ENCODE data around the gene GABBR2.
"Not testable (repeated sequence)": the region's sequence is repeated elsewhere in the genome, so short reads cannot be mapped to it uniquely, and the experiment has no call there.

Gene GABBR2

DNA sequence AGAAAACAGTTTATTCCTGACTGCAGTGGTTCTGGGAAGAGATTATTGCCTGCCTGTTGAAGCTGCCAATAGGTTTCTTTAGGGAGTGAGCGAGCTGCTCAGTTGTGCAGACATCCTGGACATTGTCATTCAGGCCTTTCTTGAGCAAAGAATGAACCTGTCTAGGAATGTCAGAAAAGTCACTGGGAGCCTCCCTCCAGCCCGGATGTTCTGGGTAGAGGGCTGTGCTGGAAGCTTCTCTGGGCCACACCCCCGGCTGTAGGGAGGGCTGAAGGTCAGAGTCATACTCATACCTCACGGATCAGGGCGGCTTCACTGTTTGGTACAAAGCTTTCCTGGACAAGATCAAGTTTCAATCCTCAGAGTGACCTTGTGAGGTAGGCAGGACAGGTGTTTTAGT lies 419.9 kb downstream of the GABBR2 start:
- no peak for DNase-seq (ENCODE audit: low read depth)

DNA sequence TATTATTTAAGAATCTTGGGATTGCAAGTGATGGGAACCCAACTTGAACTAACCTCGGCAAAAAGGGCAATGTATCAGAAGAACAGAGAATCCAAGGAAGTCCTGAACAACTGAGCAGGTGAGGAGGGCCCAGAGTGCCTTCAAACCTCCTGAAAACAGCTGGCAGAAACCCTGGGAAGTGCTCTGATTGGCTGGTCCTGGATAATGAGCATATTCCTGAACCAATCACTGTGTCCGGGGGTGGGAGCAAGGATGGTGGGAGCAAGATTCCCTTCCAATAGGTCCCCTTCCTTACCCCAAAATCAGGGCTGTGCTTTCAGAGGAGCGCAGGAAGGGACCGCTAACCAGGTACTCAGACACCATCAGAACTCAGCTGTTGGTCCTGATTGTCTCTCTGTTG lies 421.4 kb downstream of the GABBR2 start:
- DNase-seq (ENCODE audit: low read depth), result no peak

DNA sequence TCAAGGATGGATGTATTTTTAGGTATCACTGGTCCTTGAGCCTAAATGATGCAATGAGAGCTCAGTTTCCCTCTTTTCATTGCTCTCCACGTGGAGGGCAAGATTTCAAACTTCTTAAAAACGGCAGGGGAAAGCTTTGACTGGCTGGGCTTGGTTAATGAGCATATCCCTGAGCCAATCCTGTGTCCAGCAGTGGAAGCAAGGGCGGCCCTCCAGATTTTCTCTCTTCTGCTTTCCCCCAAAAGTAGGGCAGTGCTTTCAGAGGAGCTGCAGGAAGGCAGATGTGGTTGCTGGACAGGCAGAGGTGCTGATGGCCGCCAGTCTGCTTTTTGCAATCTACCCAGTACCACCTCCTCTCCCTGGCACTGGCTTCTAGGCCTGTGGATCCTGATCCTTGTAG lies 423.3 kb downstream of the GABBR2 start:
- no peak for DNase-seq (ENCODE audit: low read depth)

DNA sequence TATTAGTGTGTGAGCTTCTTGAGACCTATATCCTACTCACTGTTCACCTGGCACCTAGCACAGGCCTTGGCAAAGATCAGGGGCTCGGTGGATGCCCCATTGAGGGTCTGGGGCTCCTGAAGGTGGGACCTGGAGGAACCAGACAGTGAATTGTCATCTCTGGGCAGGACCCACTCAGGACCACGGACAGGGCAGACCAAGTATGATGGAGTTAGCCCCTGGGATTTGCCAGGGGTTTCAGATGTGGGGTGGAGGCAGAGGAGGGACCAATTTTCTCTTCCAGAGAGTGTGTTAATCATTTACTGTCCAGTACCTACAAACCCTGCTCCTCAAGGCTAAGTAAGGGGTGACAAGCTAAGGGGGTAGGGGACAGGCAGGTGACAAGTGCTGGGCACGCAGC lies 424.0 kb downstream of the GABBR2 start:
- DNase-seq (ENCODE audit: low read depth), result no peak

DNA sequence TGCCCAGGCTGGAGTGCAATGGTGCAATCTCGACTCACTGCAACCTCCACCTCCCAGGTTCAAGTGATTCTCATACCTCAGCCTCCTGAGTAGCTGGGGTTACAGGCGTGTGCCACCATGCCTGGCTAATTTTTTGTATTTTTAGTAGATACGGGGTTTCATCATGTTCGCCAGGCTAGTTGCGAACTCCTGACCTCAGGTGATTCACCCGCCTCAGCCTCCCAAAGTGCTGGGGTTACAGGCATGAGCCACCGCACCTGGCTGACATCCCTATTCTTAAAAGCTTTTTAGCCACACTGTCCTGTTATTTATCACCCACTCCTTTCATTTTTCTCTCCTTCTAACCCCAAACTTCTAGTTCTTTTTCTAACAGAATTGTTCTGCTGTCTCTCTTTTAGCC lies 425.6 kb downstream of the GABBR2 start:
- DNase-seq (ENCODE audit: low read depth), result not testable (repeated sequence)

DNA sequence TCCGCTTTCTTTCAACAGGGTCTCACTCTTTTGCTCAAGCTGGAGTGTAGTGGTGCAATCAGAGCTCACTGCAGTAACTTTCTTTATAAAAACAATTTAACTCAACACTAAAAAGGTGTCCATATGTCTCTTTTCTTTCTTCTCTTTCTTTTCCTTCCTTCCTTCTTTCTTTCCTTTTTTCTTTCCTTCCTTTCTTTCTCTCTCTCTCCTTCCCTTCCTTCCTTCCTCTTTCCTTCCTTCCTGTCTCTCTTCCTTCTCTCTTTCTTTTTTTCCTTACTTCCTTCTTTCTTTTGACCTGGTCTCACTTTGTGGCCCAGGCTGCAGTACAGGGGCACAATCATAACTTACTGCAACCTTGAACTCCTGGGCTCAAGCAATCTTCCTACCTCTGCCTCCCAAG lies 427.5 kb downstream of the GABBR2 start:
- no peak for DNase-seq (ENCODE audit: low read depth)

DNA sequence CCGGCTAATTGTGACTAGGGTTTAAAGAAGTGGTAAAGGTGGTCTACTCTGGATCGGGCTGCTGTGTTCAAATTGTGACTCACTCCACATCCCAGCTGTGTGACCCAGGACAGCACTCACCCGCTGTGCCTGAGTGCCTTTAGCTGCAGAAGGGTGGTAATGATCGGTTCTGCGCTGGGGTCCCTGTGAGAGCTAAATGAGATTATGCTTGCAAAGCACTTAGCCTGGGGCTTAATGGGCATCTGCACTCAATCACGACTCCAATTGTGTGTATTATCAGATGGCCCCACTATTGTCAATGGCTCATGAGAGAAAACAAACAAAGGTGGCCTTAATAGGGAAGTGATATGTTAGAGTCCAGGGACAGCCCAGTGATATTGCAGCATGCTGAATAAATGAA lies 428.2 kb downstream of the GABBR2 start:
- no peak for DNase-seq (ENCODE audit: low read depth)

DNA sequence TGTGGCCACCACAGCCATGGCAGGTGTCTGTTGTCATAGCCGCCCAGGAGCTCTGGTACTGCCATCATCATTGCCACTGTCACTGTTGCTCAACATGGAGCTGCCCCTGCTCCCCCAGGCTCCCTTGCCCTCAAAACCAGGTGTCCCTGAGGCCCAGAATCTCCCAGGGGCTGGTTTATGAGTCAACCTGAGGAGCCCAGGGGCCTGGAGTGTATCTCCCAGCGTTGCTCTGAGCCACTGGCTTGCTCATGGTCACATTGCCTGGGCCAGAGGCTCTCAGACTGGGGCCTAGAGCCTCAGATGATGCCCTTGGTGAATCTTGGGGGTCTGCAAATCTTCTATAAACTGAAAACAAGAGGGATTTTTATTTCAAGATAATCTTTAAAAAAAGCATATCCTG lies 428.6 kb downstream of the GABBR2 start:
- no peak for DNase-seq (ENCODE audit: low read depth)

DNA sequence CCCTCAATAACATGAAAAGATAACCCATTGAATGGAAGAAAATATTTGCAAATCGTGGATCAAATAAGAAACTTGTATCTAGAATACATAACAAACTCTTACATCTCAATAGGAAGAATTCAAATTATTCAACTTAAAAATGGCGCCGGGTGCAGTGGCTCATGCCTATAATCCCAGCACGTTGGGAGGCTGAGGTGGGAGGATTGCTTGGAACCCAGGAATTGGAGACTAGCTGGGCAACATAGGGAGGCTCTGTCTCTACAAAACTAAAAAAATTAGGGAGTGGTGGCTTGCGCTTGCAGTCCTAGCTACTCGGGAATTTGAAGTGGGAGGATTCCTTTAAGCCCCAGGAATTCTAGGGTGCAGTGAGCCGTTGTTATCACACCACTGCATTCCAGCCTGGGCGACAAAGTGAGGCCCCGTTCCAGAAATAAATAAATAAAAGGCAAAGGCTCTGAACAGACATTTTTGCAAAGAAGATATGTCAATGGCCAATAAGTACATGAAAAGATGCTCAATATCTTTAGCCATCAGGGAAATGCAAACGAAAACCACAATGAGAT lies 431.7 kb downstream of the GABBR2 start:
- DNase-seq (ENCODE audit: low read depth), result no peak

DNA sequence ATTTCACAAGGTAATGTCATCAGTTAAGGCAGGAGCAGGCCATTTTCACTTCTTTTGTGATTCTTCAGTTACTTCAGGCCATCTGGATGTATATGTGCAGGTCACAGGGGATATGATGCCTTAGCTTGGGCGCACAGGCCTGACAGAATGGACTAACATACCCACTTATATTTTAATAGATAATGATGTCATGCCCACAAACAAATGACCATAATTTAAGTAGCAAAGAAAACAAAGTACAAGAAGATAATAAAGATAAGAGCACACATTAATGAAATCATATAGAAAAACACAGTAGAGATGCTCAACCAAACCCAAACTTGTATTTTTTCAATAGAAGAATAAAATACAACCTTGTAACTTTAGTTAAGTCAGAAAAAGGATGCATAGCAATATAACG lies 433.6 kb downstream of the GABBR2 start:
- no peak for DNase-seq (ENCODE audit: low read depth)

DNA sequence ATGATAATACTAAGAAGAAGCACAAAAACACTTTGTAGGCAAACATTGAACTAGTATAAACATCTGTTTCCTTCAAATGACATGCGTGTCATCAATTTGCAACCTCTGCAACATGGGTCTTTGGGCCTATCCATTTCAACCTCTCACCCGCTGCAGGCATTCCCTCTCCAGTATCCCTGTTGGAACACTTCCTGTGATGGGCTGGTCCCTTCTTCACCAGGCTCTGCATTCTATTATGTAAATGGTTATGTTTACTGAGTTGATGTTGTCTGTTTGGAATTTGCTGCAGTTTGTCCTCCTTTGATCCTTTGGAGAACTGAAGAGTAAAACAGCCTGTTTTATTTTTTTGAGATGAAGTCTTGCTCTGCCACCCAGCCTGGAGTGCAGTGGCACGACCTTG lies 436.7 kb downstream of the GABBR2 start:
- DNase-seq (ENCODE audit: low read depth), result no peak

DNA sequence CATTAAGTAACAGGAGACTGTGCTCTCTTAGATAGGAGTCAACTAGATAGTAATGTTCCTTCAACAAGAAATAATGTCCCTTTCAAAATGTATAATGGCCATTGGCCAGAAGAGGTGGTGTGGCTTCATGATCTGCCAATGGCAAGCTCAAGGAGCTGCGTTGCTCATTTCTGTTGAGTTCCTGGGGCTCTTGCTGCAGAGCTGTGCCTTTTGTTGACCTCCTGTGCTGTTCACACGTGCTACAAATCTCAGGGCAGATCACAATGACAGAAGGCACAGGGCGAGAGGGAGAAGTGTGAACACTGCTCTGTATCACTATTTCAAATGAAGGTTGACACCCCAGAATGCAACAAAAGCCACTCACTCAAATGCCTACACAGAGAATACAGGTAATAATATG lies 437.3 kb downstream of the GABBR2 start:
- DNase-seq (ENCODE audit: low read depth), result no peak

DNA sequence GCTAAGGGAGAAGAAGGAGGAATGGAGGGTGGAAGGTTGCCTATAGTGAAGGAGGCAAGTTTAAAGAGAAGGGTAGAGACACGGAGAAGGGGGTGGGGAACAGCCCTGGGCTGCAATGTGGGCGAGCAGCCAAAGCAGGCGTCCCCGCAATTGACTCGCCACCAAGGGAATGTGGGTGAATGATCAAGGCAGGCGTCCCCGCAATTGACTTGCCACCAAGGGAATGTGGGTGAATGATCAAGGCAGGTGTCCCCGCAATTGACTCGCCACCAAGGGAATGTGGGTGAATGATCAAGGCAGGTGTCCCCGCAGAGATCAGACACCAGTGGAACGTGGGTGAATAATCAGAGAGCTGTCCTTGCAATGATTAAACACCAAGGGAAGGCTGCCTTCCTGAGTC lies 438.5 kb downstream of the GABBR2 start:
- not testable (repeated sequence) for DNase-seq (ENCODE audit: low read depth)

DNA sequence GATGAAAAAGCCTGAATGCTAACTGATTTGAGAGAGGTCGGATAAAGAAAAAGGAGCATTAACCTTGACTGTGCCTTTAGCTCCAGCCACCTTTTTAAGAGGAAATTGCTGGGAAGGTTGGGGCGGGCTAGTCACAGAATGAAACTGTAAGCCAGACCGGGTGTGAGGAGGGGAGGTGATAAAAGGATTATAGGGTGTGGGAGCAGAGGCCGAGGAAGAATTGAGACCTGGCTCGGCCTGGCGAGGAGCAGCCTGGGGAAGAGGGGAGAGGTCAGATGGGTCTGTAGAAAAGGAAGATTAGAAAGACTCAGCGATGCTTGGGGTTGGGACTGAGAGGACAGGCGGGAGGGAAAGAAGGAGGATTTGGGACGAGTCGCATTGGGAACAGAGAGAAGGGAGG lies 439.1 kb downstream of the GABBR2 start:
- not testable (repeated sequence) for DNase-seq (ENCODE audit: low read depth)

DNA sequence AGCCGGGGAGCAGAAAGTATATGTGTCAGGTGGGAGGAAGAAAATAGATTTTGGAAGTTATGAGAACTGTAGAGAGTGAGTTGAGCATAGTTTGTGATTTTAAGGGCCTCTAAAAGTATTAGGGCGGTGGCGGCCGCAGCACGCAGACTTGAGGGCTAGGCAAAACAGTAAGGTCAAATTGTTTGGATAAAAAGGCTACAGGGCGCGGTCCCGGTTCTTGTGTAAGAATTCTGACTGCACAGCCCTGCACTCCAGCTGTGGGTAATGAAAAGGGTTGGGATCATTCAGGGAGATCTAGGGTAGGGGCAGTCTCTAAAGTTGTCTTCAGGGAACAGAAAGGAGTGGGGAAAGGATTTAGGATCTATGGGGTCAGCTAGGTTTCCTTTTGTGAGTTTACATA lies 441.2 kb downstream of the GABBR2 start:
- not testable (repeated sequence) for DNase-seq (ENCODE audit: low read depth)

DNA sequence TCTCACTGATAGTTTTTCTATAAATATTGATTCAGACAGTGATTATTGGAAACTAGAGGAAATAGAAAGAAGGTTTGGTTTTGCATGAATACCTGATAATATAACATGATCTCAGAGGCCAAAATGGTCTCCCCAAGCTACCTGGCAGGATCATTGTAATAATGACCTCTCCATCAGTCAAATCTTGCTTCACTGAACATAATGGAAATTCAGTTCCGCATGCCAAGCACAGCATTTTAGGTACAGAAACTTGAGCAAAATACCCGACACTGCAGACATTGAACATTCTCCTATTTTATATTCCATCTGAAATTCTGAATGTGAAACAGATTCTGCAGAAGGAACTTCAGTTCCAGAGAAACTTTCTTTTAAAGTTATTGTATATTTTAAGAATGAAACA lies 444.2 kb downstream of the GABBR2 start:
- DNase-seq (ENCODE audit: low read depth), result no peak

DNA sequence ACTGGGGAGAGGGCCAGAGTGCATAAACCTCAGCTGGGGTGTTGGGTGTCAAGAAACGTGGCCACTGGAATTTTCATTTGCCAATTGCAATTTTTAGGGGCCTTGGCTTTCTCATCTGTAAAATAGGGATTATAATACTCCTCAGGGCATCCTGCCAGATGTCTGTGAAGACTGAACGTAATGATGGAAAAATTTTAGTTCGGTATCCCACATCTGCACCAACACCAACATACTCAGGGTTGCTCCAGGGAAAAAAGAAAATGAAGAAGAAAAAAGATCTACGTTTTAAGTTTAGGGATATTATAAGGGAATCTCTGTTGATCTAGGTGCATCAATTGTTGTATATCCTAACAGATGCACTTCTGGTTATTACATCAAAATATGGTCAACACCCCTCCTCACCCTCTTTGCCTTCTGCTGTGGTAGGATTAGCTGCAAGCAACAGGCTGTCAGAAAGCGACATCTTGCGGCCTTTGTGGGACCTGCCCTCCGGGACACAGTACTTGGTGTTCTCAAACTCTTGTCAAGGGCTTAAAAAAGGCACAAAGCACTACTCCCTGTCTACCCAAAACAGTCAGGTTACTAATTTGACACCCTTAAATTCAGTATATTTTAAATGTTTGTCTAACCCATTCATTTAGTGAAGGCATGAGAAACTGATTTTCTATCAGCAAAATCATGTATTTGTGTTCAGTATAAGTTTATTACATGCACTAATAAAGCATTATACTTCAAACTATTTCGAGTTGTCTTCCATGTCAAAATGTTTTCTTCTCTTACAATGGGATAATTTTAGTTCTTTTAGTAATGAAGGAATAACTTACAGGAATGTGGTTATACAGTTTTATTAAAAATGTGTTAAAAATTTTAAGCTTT lies 445.0 kb downstream of the GABBR2 start:
- DNase-seq (ENCODE audit: low read depth), result peak; percentile 67

DNA sequence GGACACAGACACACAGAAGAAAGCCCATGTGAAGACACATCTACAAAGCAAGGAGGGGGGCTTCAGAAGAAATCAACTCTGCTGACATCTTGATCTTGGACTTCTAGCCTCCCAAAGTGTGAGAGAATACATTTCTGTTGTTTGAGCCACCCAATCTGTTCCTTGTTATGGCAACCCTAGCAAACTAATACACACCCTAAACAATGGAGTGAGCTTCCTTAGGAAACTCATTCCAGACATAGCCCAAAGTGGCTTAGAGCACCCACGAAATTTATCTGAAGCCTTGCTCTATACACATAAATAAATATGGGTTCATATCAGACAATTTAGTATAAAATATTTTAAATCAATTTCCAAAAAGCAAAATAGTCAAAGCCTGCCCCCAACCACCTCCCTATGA lies 445.7 kb downstream of the GABBR2 start:
- no peak for DNase-seq (ENCODE audit: low read depth)

DNA sequence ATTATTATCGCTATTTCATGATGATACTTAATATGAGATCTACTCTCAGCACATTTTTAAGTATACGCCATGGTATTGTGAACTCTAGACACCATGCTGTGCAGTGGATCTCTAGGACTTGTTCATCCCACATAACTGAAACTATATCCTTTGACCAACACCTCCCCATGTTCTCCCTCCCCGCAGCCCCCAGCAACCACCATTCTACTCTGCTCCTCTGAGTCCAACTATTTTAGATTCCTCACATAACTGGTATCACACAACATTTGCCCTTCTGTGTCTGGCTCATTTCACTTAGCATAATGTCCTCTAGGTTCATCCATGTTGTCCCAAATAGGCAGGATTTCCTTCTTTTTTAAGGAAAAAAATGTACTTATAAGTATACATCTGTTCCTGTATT lies 446.7 kb downstream of the GABBR2 start:
- DNase-seq (ENCODE audit: low read depth), result no peak

DNA sequence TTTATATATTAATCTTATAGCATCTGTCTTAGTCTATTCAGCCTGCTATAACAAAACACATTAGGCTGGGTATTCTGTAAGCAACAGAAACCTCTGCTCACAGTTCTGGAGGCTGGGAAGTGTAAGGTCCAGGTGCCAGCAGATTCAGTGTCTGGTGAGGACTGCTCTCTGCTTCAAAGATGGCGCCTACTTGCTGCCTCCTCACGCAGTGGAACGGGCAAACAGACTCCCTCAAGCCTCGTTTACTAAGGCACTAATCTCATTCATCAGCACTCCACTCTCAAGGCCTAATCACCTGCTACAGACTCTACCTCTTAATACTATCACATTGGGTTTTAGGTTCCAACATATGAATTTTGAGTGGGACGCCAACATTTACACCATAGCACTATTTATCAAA lies 448.1 kb downstream of the GABBR2 start:
- no peak for DNase-seq (ENCODE audit: low read depth)

DNA sequence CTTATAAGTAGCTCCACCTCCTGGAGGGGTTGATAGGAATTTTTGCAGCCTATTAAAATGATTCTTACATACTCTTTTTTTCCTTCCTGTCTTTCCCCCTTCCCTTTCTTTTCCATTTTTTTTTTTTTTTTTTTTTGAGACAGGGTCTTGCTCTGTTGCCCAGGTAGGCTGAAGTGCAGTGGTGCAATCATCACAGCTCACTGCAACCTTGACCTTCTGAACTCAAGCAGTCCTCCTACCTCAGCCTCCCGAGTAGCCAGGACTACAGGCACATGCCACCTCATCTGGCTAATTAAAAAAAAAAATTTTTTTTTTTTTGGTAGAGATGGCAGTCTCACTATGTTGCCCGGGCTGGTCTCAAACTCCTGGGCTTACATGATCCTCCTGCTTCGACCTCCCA lies 448.9 kb downstream of the GABBR2 start:
- DNase-seq (ENCODE audit: low read depth), result no peak

DNA sequence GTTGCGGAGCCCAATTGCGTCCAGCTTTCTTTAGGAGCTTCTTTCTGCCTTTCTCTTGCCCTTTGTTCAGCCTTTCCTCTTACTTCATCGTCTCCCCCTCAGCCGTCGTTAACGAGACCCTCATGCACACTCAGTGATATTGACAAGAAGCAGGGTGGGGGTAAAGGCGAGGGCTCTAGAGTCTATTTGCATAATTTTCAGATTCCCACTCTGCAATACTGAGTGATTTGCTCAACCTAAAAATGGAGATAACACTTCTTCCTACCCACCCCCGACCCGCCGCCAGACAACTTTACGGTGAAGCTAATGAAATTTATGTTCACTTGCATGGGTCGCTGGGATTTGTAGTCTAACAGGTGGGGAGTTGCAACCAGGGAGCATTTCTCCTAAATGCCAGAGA lies 452.0 kb downstream of the GABBR2 start:
- DNase-seq (ENCODE audit: low read depth), result no peak

DNA sequence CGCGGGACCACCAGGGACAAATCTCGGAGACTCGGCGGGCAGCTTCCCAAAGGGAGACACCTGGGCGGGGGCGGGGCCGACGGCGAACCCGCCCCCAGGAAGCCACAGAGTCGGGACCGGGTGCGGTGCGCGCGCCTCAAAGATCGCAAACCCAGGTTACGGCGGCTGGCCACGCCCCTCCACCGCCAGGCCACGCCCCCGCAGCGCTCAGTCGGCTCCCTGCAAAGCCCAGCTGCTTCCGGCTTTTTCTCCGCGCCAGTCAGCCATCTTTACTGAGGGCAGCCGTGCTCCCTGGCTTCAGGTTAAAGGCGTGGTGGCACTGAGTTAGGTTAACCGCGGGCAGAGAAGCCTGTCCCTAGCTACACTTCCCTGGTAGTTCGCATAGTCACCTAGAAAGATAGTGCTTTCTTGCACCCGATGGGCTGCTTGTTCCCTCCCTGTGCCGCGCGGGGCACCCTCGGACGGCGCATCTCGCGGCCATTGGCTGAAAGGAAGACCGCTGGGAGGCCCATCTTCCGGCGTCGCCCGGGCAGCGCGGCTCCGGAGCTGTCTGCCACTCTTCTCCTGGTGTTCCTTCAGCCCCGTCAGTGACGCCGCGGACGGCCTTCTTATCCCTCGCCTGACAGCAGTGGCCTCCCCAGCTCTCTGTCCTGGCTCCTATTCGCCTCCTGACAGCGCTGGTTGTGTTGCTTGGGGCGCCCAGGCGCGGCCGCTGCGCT lies 453.0 kb downstream of the GABBR2 start, which contains the start of gene TBC1D2:
Gene TBC1D2 (minus strand): TSS at position 72 of the 719 bp plus-strand sequence. CDS start 108 bp downstream, outside the sequence.
- DNase-seq (ENCODE audit: low read depth), result peak; percentile 95

Measured in stimulated activated CD8-positive, alpha-beta memory T cell treated with anti-CD3 and anti-CD28 coated beads, Interleukin-7, amount 100 ng/mL, for 24 hours (primary cell).